Stomach (tissue), 9 donors: ENCODE data around the gene ELL2. TPM values are rescaled to one million over a fixed set of nuclear protein-coding genes. Genes with fewer than 3 reads are reported as not detected.
A peak's percentile ranks its signal among the peaks of the same experiment; 100 is the strongest.
"Not testable (repeated sequence)": the region's sequence is repeated elsewhere in the genome, so short reads cannot be mapped to it uniquely, and the experiment has no call there.

Source experiments
- DNase-seq, 2 donors: peaks; one replicate each; pipeline versions ENCODE4 v3.0.0 to v3.0.0-alpha.2; 2013 to 2019
- H3K27ac ChIP-seq, 5 donors: fragments of 200-600 bp in 4 of 5; sonication (generic) in 4 of 5; one replicate each; pipeline ENCODE4 v1.5.1; 2013 to 2019; ENCODE audit warnings: mild to moderate bottlenecking in 1 of 5, moderate library complexity in 1 of 5
- H3K27me3 ChIP-seq, 3 donors: fragments of 200-600 bp; sonication (generic); one replicate each; pipeline ENCODE4 v1.5.1; 2017 to 2019; ENCODE audit warnings: mixed run types in 1 of 3
- H3K36me3 ChIP-seq, 4 donors: fragments of 200-600 bp; sonication (generic); 1 replicate in 3 of 4; 2 replicates in 1 of 4; pipeline ENCODE4 v1.5.1; 2016 to 2019
- H3K4me1 ChIP-seq, 4 donors: fragments of 200-600 bp; sonication (generic); one replicate each; pipeline ENCODE4 v1.5.1; 2016 to 2019
- H3K4me3 ChIP-seq, 4 donors: fragments of 200-600 bp; sonication (generic) in 3 of 4; one replicate each; pipeline ENCODE4 v1.5.1; 2016 to 2019; ENCODE audit warnings: mild to moderate bottlenecking in 1 of 4
- H3K9me3 ChIP-seq, 4 donors: fragments of 200-600 bp; sonication (generic); one replicate each; pipeline ENCODE4 v1.5.1; 2016 to 2019
- CTCF ChIP-seq, 7 experiments: fragments of 450-650 bp in 4 of 7; fragments of 200-600 bp in 3 of 7; sonication (generic) in 3 of 7; IDR thresholded peaks; one replicate each; pipeline ENCODE4 v1.5.1; 2016 to 2019; ENCODE audit warnings: antibody characterized with exemption in 7 of 7, control low read depth in 2 of 7, mild to moderate bottlenecking in 1 of 7
- EP300 ChIP-seq: sonication (generic); formaldehyde crosslinking; IDR thresholded peaks from one replicate; pipeline ENCODE4 v1.6.1; 2017; ENCODE audit warnings: antibody characterized with exemption
- POLR2A ChIP-seq, 4 donors: fragments of 450-650 bp; IDR thresholded peaks; one replicate each; pipeline ENCODE4 v1.6.1; 2016; ENCODE audit warnings: antibody characterized with exemption in 4 of 4, control low read depth in 2 of 4, mild to moderate bottlenecking in 1 of 4, moderate library complexity in 1 of 4
- POLR2AphosphoS5 ChIP-seq, 3 donors: sonication (generic); formaldehyde crosslinking; IDR thresholded peaks; one replicate each; pipeline ENCODE4 v1.6.1; 2016; ENCODE audit warnings: antibody characterized with exemption in 3 of 3
- WGBS, 5 donors: extraction: QIAGEN DNeasy Blood & Tissue Kit in 3 of 5; methylation state at CpG; one replicate each; pipeline versions ENCODE4 v1.1.5 to v1.1.7; 2013 to 2018; 5-methylcytosine and 5-hydroxymethylcytosine counted together
- intact Hi-C: fragments of 100-400 bp; cut with DNase I; formaldehyde crosslinking; loops from one replicate; pipeline ENCODE4 v1.15.1; 2023; ENCODE audit warnings: low total_unique reads
- polyA plus RNA-seq, 3 donors: library from polyadenylated mRNA; stranded (reverse); fragments of 200-250 nt; gene quantifications; one replicate each; pipeline ENCODE4 v1.2.3, GENCODE V29; 2013
- total RNA-seq, 5 donors: library from RNA; depleted of rRNA; stranded (reverse); fragments of >200 nt; gene quantifications; one replicate each; pipeline versions ENCODE4 v1.1.0 to v1.2.3, GENCODE V29; 2014 to 2016
- donor health status: healthy with polysubstance abuse.
- donor health status: Bipolar disorder and iron deficiency.
- donor health status: healthy.

Gene ELL2
- total and polyA plus RNA-seq, 8 donors = 24.7 to 279 (median 98.0) TPM

GRCh38 chr5:95837492-95837891 lies 124.2 kb downstream of the ELL2 start:
- H3K27me3 ChIP-seq = no peaks in the 10 kb centered on the region
- H3K27ac ChIP-seq = peak overlapping the region in 2 of 5 donors; percentile 31 to 92
- H3K9me3 ChIP-seq = no peaks in the 10 kb centered on the region
- DNase-seq = no peak
- H3K36me3 ChIP-seq = no peaks in the 10 kb centered on the region
- TF ChIP-seq POLR2AphosphoS5 (IDR thresholded peaks at IDR 0.05) (no peak), POLR2A (IDR thresholded peaks at IDR 0.05) (no peak), EP300 (no peak), CTCF (IDR thresholded peaks at IDR 0.05) (no peak)
- H3K4me1 ChIP-seq = peaks cover 20 to 74% (median 34%) of the 10 kb centered on the region in 4 donors
- intact Hi-C loops = no loop called here
- no peak overlapping the region for H3K4me3 ChIP-seq
- WGBS, 5 donors = 91 to 97% (median 95%) methylated on average over 5 of the region's 5 CpGs

GRCh38 chr5:95836971-95837370 lies 124.7 kb downstream of the ELL2 start:
- H3K4me1 ChIP-seq = peaks cover 17 to 74% (median 31%) of the 10 kb centered on the region in 4 donors
- peak overlapping the region in 4 of 5 donors; percentile 89 to 92 (median 90) for H3K27ac ChIP-seq
- H3K27me3 ChIP-seq, H3K9me3 ChIP-seq, H3K4me3 ChIP-seq, H3K36me3 ChIP-seq, intact Hi-C loops, DNase-seq: not testable (repeated sequence)
- WGBS, 5 donors = 88 to 100% (median 95%) methylated on average over 4 of the region's 4 CpGs

- no peak for TF ChIP-seq POLR2A (IDR thresholded peaks at IDR 0.05)
- TF ChIP-seq EP300 = no peak
- TF ChIP-seq POLR2AphosphoS5 (IDR thresholded peaks at IDR 0.05) = peak in 2 of 3 donors; percentile 7 to 58
- no peak for TF ChIP-seq CTCF (IDR thresholded peaks at IDR 0.05)
- WGBS, 5 donors = 62 to 91% (median 65%) methylated on average over 1 of the region's 1 CpG
- intact Hi-C loops = no loop called here
- Histone ChIP-seq H3K27ac (peak overlapping the region in 4 of 5 donors; percentile 89 to 92 (median 90)), H3K9me3 (no peaks in the 10 kb centered on the region), H3K27me3 (no peaks in the 10 kb centered on the region), H3K36me3 (no peaks in the 10 kb centered on the region), H3K4me3 (no peak overlapping the region), H3K4me1 (peaks cover 17 to 73% (median 30%) of the 10 kb centered on the region in 4 donors)
- DNase-seq = no peak
Measured at GRCh38 chr5:95836544-95836943, 125.1 kb downstream of the ELL2 start.

GRCh38 chr5:95835682-95836385 lies 125.8 kb downstream of the ELL2 start:
- peak overlapping the region; percentile 71 to 92 (median 89) for H3K27ac ChIP-seq
- DNase-seq = no peak
- no peaks in the 10 kb centered on the region for H3K9me3 ChIP-seq
- peak overlapping the region; percentile 37 to 59 (median 50) for H3K4me3 ChIP-seq
- WGBS, 5 donors = 23 to 40% (median 28%) methylated on average over 10 of the region's 10 CpGs
- H3K27me3 ChIP-seq = no peaks in the 10 kb centered on the region
- TF ChIP-seq POLR2AphosphoS5 (IDR thresholded peaks at IDR 0.05) (no peak), CTCF (IDR thresholded peaks at IDR 0.05) (no peak), POLR2A (IDR thresholded peaks at IDR 0.05) (no peak)
- peaks cover 17 to 65% (median 30%) of the 10 kb centered on the region in 4 donors for H3K4me1 ChIP-seq
- intact Hi-C loops = no loop called here
- no peaks in the 10 kb centered on the region for H3K36me3 ChIP-seq

Other genes starting within 250 kb of the ELL2 start
- 100 to 1,000 TPM in 4 of 5 donors, 10 to 100 TPM in 1; 66.7 to 730 (median 151) TPM for gene RHOBTB3, start 230.5 kb downstream of the ELL2 start, total RNA-seq
- 10 to 100 TPM; 13.7 to 28.4 (median 26.5) TPM for gene RHOBTB3, start 230.5 kb downstream of the ELL2 start, polyA plus RNA-seq
- 10 to 100 TPM; 11.3 to 30.4 (median 14.0) TPM for gene GLRX, start 139.1 kb downstream of the ELL2 start, total RNA-seq
- 100 to 1,000 TPM in 1 of 3 donors, 10 to 100 TPM in 2; 51.0 to 211 (median 65.7) TPM for gene GLRX, start 139.1 kb downstream of the ELL2 start, polyA plus RNA-seq